HepG2 (cell line): Measurements from ENCODE around the gene GSTM4. TPM values are rescaled to one million over a fixed set of nuclear protein-coding genes. Genes with fewer than 3 reads are reported as not detected.
A peak's percentile ranks its signal among the peaks of the same experiment; 100 is the strongest.

Source experiments
- BHLHE40 ChIP-seq: IDR thresholded peaks from 2 replicates; pipeline ENCODE4 v1.6.1; 2011; ENCODE audit warnings: low read length, improper control_type of control experiment
- FLYWCH1 ChIP-seq: sonication (generic); formaldehyde crosslinking; IDR thresholded peaks from 2 replicates; pipeline ENCODE4 v1.8.1; 2023; ENCODE audit warnings: mild to moderate bottlenecking, missing genetic modification reagents
- FOXJ3 ChIP-seq: sonication (generic); formaldehyde crosslinking; IDR thresholded peaks from 2 replicates; pipeline ENCODE4 v1.4.0; 2020; ENCODE audit warnings: missing genetic modification reagents, mild to moderate bottlenecking, borderline replicate concordance
- GLMP ChIP-seq: sonication (generic); formaldehyde crosslinking; IDR thresholded peaks from 2 replicates; pipeline ENCODE4 v1.9.0; 2021; ENCODE audit warnings: missing genetic modification reagents, mild to moderate bottlenecking, borderline replicate concordance
- HBP1 ChIP-seq: IDR thresholded peaks from 2 replicates; pipeline ENCODE4 v1.6.1; 2016; ENCODE audit warnings: low read depth, control low read depth
- IKZF5 ChIP-seq: IDR thresholded peaks from 2 replicates; pipeline ENCODE4 v1.6.1; 2018; ENCODE audit warnings: missing genetic modification reagents, mild to moderate bottlenecking, missing compliant biosample characterization
- POLR2A ChIP-seq, 2 experiments: IDR thresholded peaks; 2 replicates each; pipeline ENCODE4 v1.6.1; 2011; ENCODE audit warnings: low read depth in 2 of 2, low read length in 2 of 2, mild to moderate bottlenecking in 1 of 2, moderate library complexity in 1 of 2; ENCODE audit not compliant: insufficient read depth in 1 of 2
- RXRA ChIP-seq: sonication (generic); formaldehyde crosslinking; IDR thresholded peaks from 2 replicates; pipeline ENCODE4 v1.5.1; 2020; ENCODE audit warnings: missing genetic modification reagents
- SIX1 ChIP-seq: sonication (generic); formaldehyde crosslinking; IDR thresholded peaks from 2 replicates; pipeline ENCODE4 v1.4.0; 2020; ENCODE audit warnings: missing genetic modification reagents, borderline replicate concordance
- SIX4 ChIP-seq: sonication (generic); formaldehyde crosslinking; IDR thresholded peaks from 2 replicates; pipeline ENCODE4 v1.4.0; 2020; ENCODE audit warnings: missing genetic modification reagents
- SPEN ChIP-seq: sonication (generic); formaldehyde crosslinking; IDR thresholded peaks from 2 replicates; pipeline ENCODE4 v1.5.1; 2020; ENCODE audit warnings: low read depth, mild to moderate bottlenecking, missing genetic modification reagents
- TFDP1 ChIP-seq: IDR thresholded peaks from 2 replicates; pipeline ENCODE4 v1.6.1; 2016; ENCODE audit warnings: missing compliant biosample characterization, missing genetic modification reagents, borderline replicate concordance
- WIZ ChIP-seq: sonication (generic); formaldehyde crosslinking; IDR thresholded peaks from 2 replicates; pipeline ENCODE4 v1.5.1; 2020; ENCODE audit warnings: mild to moderate bottlenecking, missing genetic modification reagents
- ZBTB49 ChIP-seq: sonication (generic); formaldehyde crosslinking; IDR thresholded peaks from 2 replicates; pipeline ENCODE4 v1.4.0; 2020; ENCODE audit warnings: missing genetic modification reagents, borderline replicate concordance
- ZFP91 ChIP-seq: sonication (generic); formaldehyde crosslinking; IDR thresholded peaks from 2 replicates; pipeline ENCODE4 v1.9.0; 2022; ENCODE audit warnings: missing genetic modification reagents, mild to moderate bottlenecking, borderline replicate concordance
- ZNF274 ChIP-seq: sonication (generic); formaldehyde crosslinking; IDR thresholded peaks from 2 replicates; pipeline ENCODE4 v1.5.1; 2020; ENCODE audit warnings: mild to moderate bottlenecking, missing genetic modification reagents
- ZNF44 ChIP-seq: sonication (generic); formaldehyde crosslinking; IDR thresholded peaks from 2 replicates; pipeline ENCODE4 v1.5.1; 2020; ENCODE audit warnings: mild to moderate bottlenecking, missing genetic modification reagents
- ZNF451 ChIP-seq: sonication (generic); formaldehyde crosslinking; IDR thresholded peaks from 2 replicates; pipeline ENCODE4 v1.5.0; 2020; ENCODE audit warnings: mild to moderate bottlenecking, missing genetic modification reagents
- ZNF678 ChIP-seq: sonication (generic); formaldehyde crosslinking; IDR thresholded peaks from 2 replicates; pipeline ENCODE4 v1.4.0; 2020; ENCODE audit warnings: mild to moderate bottlenecking, missing genetic modification reagents
- ZSCAN21 ChIP-seq: sonication (generic); formaldehyde crosslinking; IDR thresholded peaks from 2 replicates; pipeline ENCODE4 v1.8.0; 2022; ENCODE audit warnings: mild to moderate bottlenecking, missing genetic modification reagents, moderate library complexity, borderline replicate concordance
- polyA plus RNA-seq, 8 experiments: library from polyadenylated mRNA; depleted of rRNA in 3 of 8; stranded (reverse) in 7 of 8; unstranded in 1 of 8; fragments of >200 nt; fragmentation: Illumina TruSeq in 4 of 8; extraction: Trizol in 4 of 8; gene quantifications; 2 replicates each; pipeline versions ENCODE4 v1.2.1 to v1.2.3, GENCODE V29; 2011 to 2016; ENCODE audit warnings: low read depth in 4 of 8, missing spikeins in 1 of 8, mixed read lengths in 1 of 8; ENCODE audit not compliant: insufficient read depth in 1 of 8
- total RNA-seq, 5 experiments: library from RNA; depleted of rRNA; stranded (reverse); fragments of >200 nt; fragmentation: Illumina TruSeq; extraction: Trizol; gene quantifications; 2 replicates each; pipeline ENCODE4 v1.2.3, GENCODE V29; 2016; ENCODE audit warnings: low read depth in 1 of 5

The GSTM4 gene
- total and polyA plus RNA-seq, 2 of the 13 experiments (the other 11 are each of a cell fraction or from before 2014, with no cell fraction given) = 25.3 to 40.8 TPM

GRCh38 chr1:109619576-109620400, 36.1 kb upstream of the GSTM4 start, which contains the start of the genes AMPD2 and GNAT2 (continued):
- TF ChIP-seq IKZF5 (CRISPR knock-in tag) (peak; percentile 46; the same call in 1 of the 2 replicates), POLR2A (IDR thresholded peaks at IDR 0.05; ENCODE audit: insufficient read depth in 1 of 2, low read depth in 2 of 2, low read length in 2 of 2) (peak; percentile 75 to 85), FLYWCH1 (CRISPR knock-in tag) (no peak), ZNF451 (CRISPR knock-in tag) (peak; percentile 49; the same call in 1 of the 2 replicates), SIX1 (CRISPR knock-in tag) (no peak), ZNF678 (CRISPR knock-in tag) (no peak), ZFP91 (peak; percentile 61), FOXJ3 (CRISPR knock-in tag) (peak; percentile 18; the same call in 1 of the 2 replicates), ZBTB49 (CRISPR knock-in tag) (no peak), SPEN (CRISPR knock-in tag) (peak; percentile 70), ZNF44 (no peak), WIZ (CRISPR knock-in tag) (no peak), SIX4 (CRISPR knock-in tag) (no peak; the same call in 1 of the 2 replicates), GLMP (CRISPR knock-in tag) (peak; percentile 51; the same call in 1 of the 2 replicates), BHLHE40 (no peak), ZNF274 (CRISPR knock-in tag) (peak; percentile 49; the same call in 1 of the 2 replicates), ZSCAN21 (CRISPR knock-in tag) (0 out of 2 replicates have a peak, but pooled peaks have one; percentile 64), HBP1 (CRISPR knock-in tag) (0 out of 2 replicates have a peak, but pooled peaks have one; percentile 70), RXRA (peak; percentile 91), TFDP1 (CRISPR knock-in tag) (peak; percentile 37; the same call in 1 of the 2 replicates)
